Natural killer cell treated with Interleukin-12 subunit alpha and Interleukin-12 subunit beta and Interleukin-15 and Interleukin-18, amount 100 ng/mL, for 72 hours (primary cell): ENCODE results near the gene MRPL51. TPM values are rescaled to one million over a fixed set of nuclear protein-coding genes. Genes with fewer than 3 reads are reported as not detected.
"Not testable (repeated sequence)": the region's sequence is repeated elsewhere in the genome, so short reads cannot be mapped to it uniquely, and the experiment has no call there.

Source experiments
- ATAC-seq, 2 donors: fragments of 150-1000 bp; cut with Tn5 transposase in 1 of 2; sonication (Bioruptor Pico), chemical (Tn5 transposase) in 1 of 2; 2 replicates each; pipeline ENCODE4 v1.10.0; 2021
- DNase-seq: peaks from one replicate; pipeline ENCODE4 v3.0.0; 2022; ENCODE audit warnings: low spot score
- H3K27ac Mint-ChIP-seq, 2 donors: 1 replicate in 1 of 2; 2 replicates in 1 of 2; pipeline ENCODE4 v1.8.0; 2022; ENCODE audit warnings: mixed read lengths in 2 of 2, mild to moderate bottlenecking in 1 of 2, moderate library complexity in 1 of 2
- H3K27me3 Mint-ChIP-seq, 2 donors: 1 replicate in 1 of 2; 2 replicates in 1 of 2; pipeline ENCODE4 v1.8.0; 2022; ENCODE audit warnings: mixed read lengths in 2 of 2
- H3K36me3 Mint-ChIP-seq: one replicate; pipeline ENCODE4 v1.8.0; 2022; ENCODE audit warnings: mixed read lengths
- H3K4me1 Mint-ChIP-seq, 2 donors: 1 replicate in 1 of 2; 2 replicates in 1 of 2; pipeline ENCODE4 v1.8.0; 2022; ENCODE audit warnings: low read depth in 2 of 2, mixed read lengths in 2 of 2, mild to moderate bottlenecking in 1 of 2
- H3K4me3 Mint-ChIP-seq: one replicate; pipeline ENCODE4 v1.8.0; 2022; ENCODE audit warnings: mixed read lengths
- H3K9me3 Mint-ChIP-seq: 2 replicates; pipeline ENCODE4 v1.8.0; 2022; ENCODE audit warnings: mixed read lengths
- total RNA-seq, 2 donors: library from RNA; stranded (reverse); gene quantifications; one replicate each; pipeline ENCODE4 v1.2.3, GENCODE V29; 2022

MRPL51 gene
- total RNA-seq, 2 donors from 2014 or later: 200 to 217 TPM

DNA sequence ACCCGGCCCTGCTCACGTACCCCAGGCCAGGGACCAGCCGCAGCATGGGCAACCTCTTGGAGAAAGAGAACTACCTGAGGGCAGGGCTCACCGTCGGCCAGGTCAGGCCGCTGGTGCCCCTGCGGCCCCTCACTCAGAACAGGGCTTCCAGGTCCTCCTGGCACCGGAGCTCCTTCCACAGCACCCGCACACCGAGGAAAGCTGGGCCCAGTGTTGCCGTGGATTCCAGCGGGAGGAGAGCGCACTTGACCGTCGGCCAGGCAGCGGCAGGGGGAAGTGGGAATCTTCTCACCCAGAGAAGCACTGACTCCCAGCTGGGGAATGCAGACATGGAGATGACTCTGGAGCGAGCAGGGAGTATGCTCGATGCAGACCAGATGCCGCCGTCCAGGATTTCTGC, 14.6 kb downstream of the MRPL51 start:
- no peaks in the 10 kb centered on the region for H3K4me1 Mint-ChIP-seq
- DNase-seq (no peak), ATAC-seq (peak in 1 of 2 donors; percentile 43)
- H3K27me3 Mint-ChIP-seq: peaks cover 0 to 6% of the 10 kb centered on the region in 2 donors
- no peaks in the 10 kb centered on the region for H3K9me3 Mint-ChIP-seq
- H3K36me3 Mint-ChIP-seq: no peaks in the 10 kb centered on the region
- no peak overlapping the region for H3K4me3 Mint-ChIP-seq
- H3K27ac Mint-ChIP-seq: no peak overlapping the region

DNA sequence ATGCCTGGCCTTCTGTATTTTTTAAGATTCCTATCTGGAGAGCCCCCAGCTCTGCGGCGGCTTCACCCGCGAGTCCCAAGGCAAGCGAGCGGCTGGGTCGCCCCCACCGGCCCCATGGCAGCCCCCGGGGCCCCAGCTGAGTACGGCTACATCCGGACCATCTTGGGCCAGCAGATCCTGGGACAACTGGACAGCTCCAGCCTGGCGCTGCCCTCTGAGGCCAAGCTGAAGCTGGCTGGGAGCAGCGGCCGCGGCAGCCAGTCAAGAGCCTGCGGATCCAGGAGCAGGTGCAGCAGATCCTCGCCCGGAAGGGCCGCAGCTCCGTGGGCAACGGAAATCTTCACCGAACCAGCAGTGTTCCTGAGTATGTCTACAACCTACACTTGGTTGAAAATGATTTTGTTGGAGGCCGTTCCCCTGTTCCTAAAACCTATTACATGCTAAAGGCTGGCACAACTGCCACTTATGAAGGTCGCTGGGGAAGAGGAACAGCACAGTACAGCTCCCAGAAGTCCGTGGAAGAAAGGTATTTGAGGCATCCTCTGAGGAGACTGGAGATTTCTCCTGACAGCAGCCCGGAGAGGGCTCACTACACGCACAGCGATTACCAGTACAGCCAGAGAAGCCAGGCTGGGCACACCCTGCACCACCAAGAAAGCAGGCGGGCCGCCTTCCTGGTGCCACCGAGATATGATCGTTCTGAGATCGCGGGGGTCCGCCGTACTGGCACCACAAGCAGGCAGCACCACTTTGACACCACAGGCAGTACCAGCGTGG, 15.3 kb downstream of the MRPL51 start:
- H3K4me3 Mint-ChIP-seq, DNase-seq, H3K9me3 Mint-ChIP-seq, H3K27me3 Mint-ChIP-seq, H3K27ac Mint-ChIP-seq, H3K4me1 Mint-ChIP-seq, ATAC-seq, H3K36me3 Mint-ChIP-seq: not testable (repeated sequence)

DNA sequence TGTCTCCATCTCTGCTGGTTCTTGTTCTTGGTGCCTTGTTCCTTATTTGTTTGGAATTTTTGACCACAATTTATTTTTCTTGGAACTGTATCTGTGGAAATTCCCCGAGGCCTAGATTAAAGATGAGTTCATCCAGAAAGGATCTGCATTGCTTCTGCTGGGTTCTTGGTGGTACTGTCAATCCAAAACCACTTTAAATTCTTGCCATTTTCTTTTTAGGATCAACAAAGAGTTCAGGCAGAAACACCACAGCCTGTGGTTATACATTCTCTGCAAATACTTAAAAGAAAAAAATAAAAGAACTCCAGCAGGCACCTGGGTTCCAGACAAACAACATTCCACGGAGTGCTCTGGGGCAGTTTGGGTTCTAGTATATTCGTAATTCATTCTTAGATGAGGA, 16.6 kb downstream of the MRPL51 start:
- Mint-ChIP-seq H3K27me3 (peaks cover 0 to 6% of the 10 kb centered on the region in 2 donors), H3K9me3 (no peaks in the 10 kb centered on the region), H3K4me3 (no peak overlapping the region), H3K36me3 (no peaks in the 10 kb centered on the region), H3K27ac (peak overlapping the region in 1 of 2 donors; percentile 7), H3K4me1 (peaks cover 0 to 6% of the 10 kb centered on the region in 2 donors)
- DNase-seq (no peak), ATAC-seq (no peak)

DNA sequence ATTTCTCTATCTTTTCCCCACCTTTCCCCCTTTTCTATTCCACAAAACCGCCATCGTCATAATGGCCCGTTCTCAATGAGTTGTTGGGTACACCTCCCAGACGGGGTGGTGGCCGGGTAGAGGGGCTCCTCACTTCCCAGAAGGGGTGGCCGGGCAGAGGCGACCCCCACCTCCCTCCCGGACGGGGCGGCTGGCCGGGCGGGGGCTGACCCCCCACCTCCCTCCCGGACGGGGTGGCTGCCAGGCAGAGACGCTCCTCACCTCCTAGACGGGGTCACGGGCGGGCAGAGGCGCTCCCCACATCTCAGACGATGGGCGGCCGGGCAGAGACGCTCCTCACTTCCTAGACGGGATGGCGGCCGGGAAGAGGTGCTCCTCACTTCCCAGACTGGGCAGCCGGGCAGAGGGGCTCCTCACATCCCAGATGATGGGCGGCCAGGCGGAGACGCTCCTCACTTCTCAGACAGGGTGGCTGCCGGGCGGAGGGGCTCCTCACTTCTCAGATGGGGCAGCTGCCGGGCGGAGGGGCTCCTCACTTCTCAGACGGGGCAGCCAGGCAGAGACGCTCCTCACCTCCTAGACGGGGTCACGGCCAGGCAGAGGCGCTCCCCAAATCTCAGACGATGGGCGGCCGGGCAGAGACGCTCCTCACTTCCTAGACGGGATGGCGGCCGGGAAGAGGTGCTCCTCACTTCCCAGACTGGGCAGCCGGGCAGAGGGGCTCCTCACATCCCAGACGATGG, 17.7 kb downstream of the MRPL51 start:
- not testable (repeated sequence) for H3K36me3 Mint-ChIP-seq, H3K27ac Mint-ChIP-seq, H3K27me3 Mint-ChIP-seq, DNase-seq, H3K9me3 Mint-ChIP-seq, ATAC-seq, H3K4me3 Mint-ChIP-seq
- peaks cover 6 to 13% of the 10 kb centered on the region in 2 donors for H3K4me1 Mint-ChIP-seq

DNA sequence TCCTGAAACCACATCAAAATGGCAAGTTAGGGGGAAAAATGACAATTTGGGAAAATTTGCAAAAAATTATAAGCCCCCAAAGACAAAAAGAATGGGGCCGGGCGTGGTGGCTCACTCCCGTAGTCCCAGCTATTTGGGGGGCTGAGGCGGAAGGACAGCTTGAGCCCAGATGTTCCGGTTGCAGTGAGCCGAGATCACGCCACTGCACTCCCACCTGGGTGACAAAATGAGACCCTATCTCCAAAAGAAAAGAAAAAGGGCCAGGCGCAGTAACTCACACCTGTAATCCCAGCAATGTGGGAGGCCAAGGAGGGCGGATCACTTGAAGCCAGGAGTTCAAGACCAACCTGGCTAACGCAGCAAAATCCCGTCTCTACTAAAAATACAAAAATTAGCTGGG, 20.6 kb downstream of the MRPL51 start:
- DNase-seq (no peak), ATAC-seq (no peak)
- H3K27me3 Mint-ChIP-seq: peaks cover 0 to 6% of the 10 kb centered on the region in 2 donors
- no peak overlapping the region for H3K27ac Mint-ChIP-seq
- no peaks in the 10 kb centered on the region for H3K36me3 Mint-ChIP-seq
- peaks cover 29 to 33% of the 10 kb centered on the region in 2 donors for H3K4me1 Mint-ChIP-seq
- H3K4me3 Mint-ChIP-seq: peak overlapping the region; percentile 85
- H3K9me3 Mint-ChIP-seq: no peaks in the 10 kb centered on the region

DNA sequence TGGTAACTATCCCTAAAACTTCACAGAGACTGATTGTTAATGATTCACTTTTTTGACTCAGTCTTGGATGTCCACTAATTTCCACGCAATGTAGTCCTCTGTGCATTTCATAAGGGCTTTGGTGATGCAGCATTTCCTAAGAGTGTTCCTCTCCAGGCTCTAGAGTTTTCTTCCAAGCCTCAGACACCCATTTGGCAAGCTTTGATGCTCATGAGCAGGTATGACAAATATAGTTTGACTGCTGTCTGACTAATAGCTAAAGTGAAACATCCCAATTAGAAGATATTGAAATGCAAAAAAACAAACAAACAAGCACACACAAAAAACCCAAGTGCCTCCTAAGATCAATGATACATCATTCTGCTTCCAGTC, 21.1 kb downstream of the MRPL51 start:
- Mint-ChIP-seq H3K27ac (peak overlapping the region; percentile 82 to 87), H3K4me3 (peak overlapping the region; percentile 85), H3K9me3 (no peaks in the 10 kb centered on the region), H3K27me3 (peaks cover 0 to 6% of the 10 kb centered on the region in 2 donors), H3K36me3 (no peaks in the 10 kb centered on the region), H3K4me1 (peaks cover 33 to 38% of the 10 kb centered on the region in 2 donors)
- DNase-seq: no peak
- ATAC-seq: no peak

DNA sequence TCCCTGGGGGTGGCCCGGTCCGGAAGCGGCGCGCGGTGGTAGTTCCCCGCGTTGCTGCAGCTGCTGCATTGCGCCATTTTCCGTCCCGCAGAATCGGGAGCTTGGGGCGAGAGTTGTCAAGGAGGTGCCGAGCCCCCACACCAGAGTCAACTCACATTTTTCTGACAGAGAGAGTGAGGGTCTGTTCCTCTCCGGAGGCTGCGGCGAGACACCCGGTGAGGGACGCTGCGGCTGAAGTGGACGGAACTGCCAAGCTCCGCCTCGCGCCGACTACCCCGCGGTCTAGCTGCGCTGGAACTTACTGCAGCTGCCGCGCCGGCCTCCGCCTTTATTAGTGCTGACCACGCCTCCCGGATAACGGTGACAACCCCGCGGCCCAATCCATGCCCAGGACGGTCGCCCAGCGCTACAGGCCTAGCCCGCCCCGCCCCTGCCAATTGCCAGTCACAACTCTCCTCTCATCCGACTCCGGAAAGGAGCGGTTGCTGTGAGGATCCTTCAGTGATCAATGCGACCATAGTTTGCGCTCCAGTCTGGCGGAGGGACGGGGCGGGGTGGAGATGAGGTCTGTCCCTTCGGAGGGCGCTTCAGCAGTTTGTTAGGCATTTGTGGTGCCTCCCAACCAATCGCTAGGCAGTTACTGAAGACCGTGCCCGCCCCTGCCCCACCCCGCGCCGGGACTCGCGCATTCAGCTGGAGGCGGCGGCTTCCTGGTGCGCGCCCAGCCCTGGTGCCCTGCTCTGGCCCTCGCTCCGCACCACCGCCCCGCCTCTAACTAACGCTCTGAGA, 22.5 kb downstream of the MRPL51 start, which contains the start of gene VAMP1:
VAMP1 (minus strand) TSS at position 303 of the 789 bp plus-strand sequence; CDS start at position 157, 146 bp downstream.
- Mint-ChIP-seq H3K9me3 (no peaks in the 10 kb centered on the region), H3K4me3 (peak within 1 kb of the TSS; percentile 85), H3K36me3 (peaks cover 3% of the 10 kb centered on the region), H3K4me1 (peaks cover 45 to 51% of the 10 kb centered on the region in 2 donors), H3K27me3 (no peaks in the 10 kb centered on the region), H3K27ac (peak within 1 kb of the TSS; percentile 82 to 87)
- DNase-seq: peak; percentile 99
- ATAC-seq: peak; percentile 94 to 95

DNA sequence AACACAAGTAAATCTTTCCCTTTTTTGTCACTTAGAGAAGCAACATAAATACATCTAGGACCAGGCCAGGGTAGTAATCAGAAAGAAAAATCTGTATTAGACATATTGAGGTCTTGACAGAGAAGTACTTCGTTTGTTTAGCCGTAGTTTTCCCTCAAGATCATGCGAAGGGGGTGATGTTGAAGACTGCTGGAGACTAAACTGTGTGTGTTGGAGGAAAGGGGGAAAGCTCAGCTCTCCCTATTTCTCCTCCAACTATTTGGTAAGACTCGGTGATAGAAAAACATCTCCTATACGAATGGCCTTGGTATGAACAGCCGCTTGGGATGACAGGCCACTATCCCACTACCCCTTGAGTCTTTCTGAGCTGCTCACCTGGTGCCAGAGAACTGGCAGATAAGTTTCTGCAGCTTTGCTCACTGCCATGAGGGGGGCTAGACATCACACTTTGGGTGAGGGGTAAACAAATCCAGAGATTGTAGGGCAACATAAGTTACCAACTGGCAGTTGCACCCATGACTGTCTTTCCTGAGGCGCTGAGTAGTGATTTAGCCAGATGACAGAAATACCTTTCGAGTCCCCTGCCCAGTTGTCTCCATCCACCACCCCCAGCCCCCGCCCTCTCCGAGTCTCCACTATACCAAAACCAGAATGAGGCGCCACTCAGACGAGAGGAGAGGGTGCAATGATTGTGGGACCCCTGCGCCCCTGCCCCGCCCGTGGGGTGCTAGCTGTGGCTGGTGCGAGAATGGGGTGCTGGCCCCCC, 23.3 kb downstream of the MRPL51 start:
- peak overlapping the region; percentile 82 to 87 for H3K27ac Mint-ChIP-seq
- ATAC-seq: no peak
- H3K36me3 Mint-ChIP-seq: peaks cover 6% of the 10 kb centered on the region
- no peaks in the 10 kb centered on the region for H3K9me3 Mint-ChIP-seq
- H3K27me3 Mint-ChIP-seq: no peaks in the 10 kb centered on the region
- peaks cover 49 to 56% of the 10 kb centered on the region in 2 donors for H3K4me1 Mint-ChIP-seq
- no peak for DNase-seq
- H3K4me3 Mint-ChIP-seq: peak overlapping the region; percentile 85

DNA sequence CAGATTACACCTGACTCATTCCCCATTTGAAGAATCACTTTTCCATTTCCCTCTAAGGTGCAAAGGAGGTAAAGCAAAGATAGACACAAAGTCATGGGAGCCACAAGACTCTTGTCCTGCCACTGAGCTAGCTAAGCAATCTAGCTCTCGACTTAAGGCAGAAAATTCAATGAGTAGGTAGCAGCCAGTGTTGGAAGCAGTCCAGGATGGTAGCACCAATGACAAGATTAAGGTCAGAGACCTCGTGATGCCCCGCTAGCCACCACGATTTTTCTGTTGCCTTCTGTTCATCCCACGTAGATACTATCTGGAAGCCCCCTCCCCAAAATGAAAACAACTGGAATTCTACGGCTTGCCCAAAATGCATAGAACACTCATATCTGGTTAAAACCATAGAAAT, 24.0 kb downstream of the MRPL51 start:
- ATAC-seq: no peak
- peaks cover 56 to 63% of the 10 kb centered on the region in 2 donors for H3K4me1 Mint-ChIP-seq

DNA sequence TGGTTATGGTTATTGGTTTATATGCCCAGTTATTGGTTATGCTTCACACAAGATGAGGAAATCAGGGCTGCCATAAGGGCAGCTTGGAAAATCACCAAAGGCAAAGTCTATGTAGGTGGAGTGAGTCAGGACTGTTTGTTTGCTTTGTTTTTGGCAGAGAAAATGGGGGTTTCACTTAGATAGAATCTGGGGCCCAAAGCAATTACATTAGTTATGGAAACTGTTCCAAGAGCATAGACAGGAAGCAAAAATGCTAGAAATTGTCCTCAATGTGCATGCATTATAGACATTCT, 24.8 kb downstream of the MRPL51 start:
- Mint-ChIP-seq H3K36me3 (peaks cover 16% of the 10 kb centered on the region), H3K4me1 (peaks cover 64 to 71% of the 10 kb centered on the region in 2 donors), H3K9me3 (no peaks in the 10 kb centered on the region), H3K4me3 (peak overlapping the region; percentile 85), H3K27ac (peak overlapping the region; percentile 82 to 87), H3K27me3 (no peaks in the 10 kb centered on the region)
- ATAC-seq: no peak
- DNase-seq: no peak

More for the DNA sequence above, 24.0 kb downstream of the MRPL51 start:
- no peaks in the 10 kb centered on the region for H3K9me3 Mint-ChIP-seq
- H3K27me3 Mint-ChIP-seq: no peaks in the 10 kb centered on the region
- peak overlapping the region; percentile 82 to 87 for H3K27ac Mint-ChIP-seq
- H3K4me3 Mint-ChIP-seq: peak overlapping the region; percentile 85
- no peak for DNase-seq
- H3K36me3 Mint-ChIP-seq: peaks cover 11% of the 10 kb centered on the region

DNA sequence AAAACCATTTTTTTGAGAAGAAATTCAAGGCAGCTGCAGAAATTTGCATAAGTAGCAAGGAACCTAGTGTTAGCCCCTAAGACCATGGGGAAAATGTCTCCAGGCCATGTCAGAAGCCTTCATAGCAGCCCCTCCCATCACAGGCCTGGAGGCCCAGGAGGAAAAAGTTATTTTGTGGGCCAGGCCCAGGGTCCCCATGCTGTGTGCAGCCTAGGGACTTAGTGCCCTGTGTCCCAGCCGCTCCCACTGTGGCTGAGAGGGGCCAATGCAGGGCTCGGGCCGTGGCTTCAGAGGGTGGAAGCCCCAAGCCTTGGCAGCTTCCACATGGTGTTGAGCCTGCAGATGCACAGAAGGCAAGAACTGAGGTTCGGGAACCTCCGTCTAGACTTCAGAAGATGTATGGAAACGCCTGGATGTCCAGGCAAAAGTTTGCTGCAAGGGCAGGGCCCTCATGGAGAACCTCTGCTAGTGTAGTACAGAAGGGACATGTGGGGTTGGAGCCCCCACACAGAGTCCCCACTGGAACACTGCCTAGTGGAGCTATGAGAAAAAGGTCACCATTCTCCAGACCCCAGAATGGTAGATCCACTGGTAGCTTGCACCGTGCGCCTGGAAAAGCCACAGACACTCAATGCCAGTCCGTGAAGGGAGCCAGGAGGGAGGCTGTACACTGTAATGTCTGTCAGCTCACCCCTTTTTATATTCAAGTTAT, 25.3 kb downstream of the MRPL51 start:
- H3K9me3 Mint-ChIP-seq, H3K27me3 Mint-ChIP-seq, ATAC-seq, DNase-seq: not testable (repeated sequence)
- peaks cover 69 to 76% of the 10 kb centered on the region in 2 donors for H3K4me1 Mint-ChIP-seq
- H3K36me3 Mint-ChIP-seq: peaks cover 16% of the 10 kb centered on the region
- peak overlapping the region; percentile 85 for H3K4me3 Mint-ChIP-seq
- H3K27ac Mint-ChIP-seq: peak overlapping the region; percentile 82 to 87

DNA sequence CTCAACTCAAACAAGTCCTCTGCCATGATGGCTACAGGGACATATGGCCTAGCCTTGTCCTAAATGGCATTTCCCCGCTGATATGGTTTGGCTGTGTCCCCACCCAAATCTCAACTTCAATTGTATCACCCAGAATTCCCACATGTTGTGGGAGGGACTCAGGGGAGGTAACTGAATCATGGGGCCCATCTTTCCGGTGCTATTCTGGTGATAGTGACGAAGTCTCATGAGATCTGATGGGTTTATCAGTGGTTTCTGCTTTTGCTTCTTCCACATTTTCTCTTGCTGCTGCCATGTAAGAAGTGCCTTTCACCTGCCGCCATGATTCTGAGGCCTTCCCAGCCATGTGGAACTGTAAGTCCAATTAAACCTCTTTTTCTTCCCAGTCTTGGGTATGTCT, 26.3 kb downstream of the MRPL51 start:
- H3K27me3 Mint-ChIP-seq, ATAC-seq, H3K9me3 Mint-ChIP-seq, DNase-seq: not testable (repeated sequence)
- H3K36me3 Mint-ChIP-seq: peaks cover 24% of the 10 kb centered on the region
- peak overlapping the region in 1 of 2 donors; percentile 9 for H3K27ac Mint-ChIP-seq
- peak overlapping the region; percentile 0 for H3K4me3 Mint-ChIP-seq
- peaks cover 79 to 80% of the 10 kb centered on the region in 2 donors for H3K4me1 Mint-ChIP-seq
